H9 (cell line): Measurements from ENCODE around the gene UBE2E1. TPM values are rescaled to one million over a fixed set of nuclear protein-coding genes. Genes with fewer than 3 reads are reported as not detected.
A peak's percentile ranks its signal among the peaks of the same experiment; 100 is the strongest.

Experiments
- DNase-seq: peaks from one replicate; pipeline ENCODE4 v3.0.0-alpha.2; 2017
- H2AFZ ChIP-seq: one replicate; pipeline ENCODE4 v1.6.1; 2013; ENCODE audit warnings: mild to moderate bottlenecking, low read length, control low read depth, moderate library complexity
- H2AK5ac ChIP-seq: 2 replicates; pipeline ENCODE4 v1.6.1; 2013; ENCODE audit warnings: low read length, control low read depth, mixed read lengths; ENCODE audit not compliant: insufficient read length
- H2BK120ac ChIP-seq: one replicate; pipeline ENCODE4 v1.6.1; 2013; ENCODE audit warnings: low read depth, mild to moderate bottlenecking, low read length, control low read depth, inconsistent platforms; ENCODE audit not compliant: poor library complexity, severe bottlenecking
- H2BK12ac ChIP-seq: 2 replicates; pipeline ENCODE4 v1.6.1; 2013; ENCODE audit warnings: low read length, control low read depth, mixed read lengths, low read depth; ENCODE audit not compliant: insufficient read length
- H2BK15ac ChIP-seq: 2 replicates; pipeline ENCODE4 v1.6.1; 2013; ENCODE audit warnings: low read depth, low read length, control low read depth
- H2BK20ac ChIP-seq: one replicate; pipeline ENCODE4 v1.6.1; 2013; ENCODE audit warnings: low read depth, mild to moderate bottlenecking, low read length, control low read depth, inconsistent platforms; ENCODE audit not compliant: poor library complexity, severe bottlenecking
- H2BK5ac ChIP-seq: 2 replicates; pipeline ENCODE4 v1.6.1; 2013; ENCODE audit warnings: low read length, control low read depth, mixed read lengths; ENCODE audit not compliant: insufficient read length
- H3K14ac ChIP-seq: 2 replicates; pipeline ENCODE4 v1.6.1; 2013; ENCODE audit warnings: low read length, control low read depth; ENCODE audit not compliant: insufficient read depth
- H3K18ac ChIP-seq: 2 replicates; pipeline ENCODE4 v1.6.1; 2013; ENCODE audit warnings: low read depth, mild to moderate bottlenecking, mixed read lengths, low read length, control low read depth; ENCODE audit not compliant: insufficient read length
- H3K23ac ChIP-seq: 2 replicates; pipeline ENCODE4 v1.6.1; 2013; ENCODE audit warnings: low read length, control low read depth, mixed read lengths, low read depth; ENCODE audit not compliant: insufficient read length
- H3K23me2 ChIP-seq: 2 replicates; pipeline ENCODE4 v1.6.1; 2013; ENCODE audit warnings: low read depth, mild to moderate bottlenecking, mixed read lengths, low read length, control low read depth; ENCODE audit not compliant: insufficient read length, poor library complexity, severe bottlenecking
- H3K27ac ChIP-seq: 2 replicates; pipeline ENCODE4 v1.5.1; 2013; ENCODE audit warnings: low read length, control low read depth, mixed read lengths, low read depth; ENCODE audit not compliant: insufficient read length
- H3K27me3 ChIP-seq: 2 replicates; pipeline ENCODE4 v1.6.1; 2013; ENCODE audit warnings: low read length, control low read depth, inconsistent platforms; ENCODE audit not compliant: insufficient read depth
- H3K4ac ChIP-seq: 2 replicates; pipeline ENCODE4 v1.6.1; 2013; ENCODE audit warnings: low read depth, mild to moderate bottlenecking, control low read depth, inconsistent platforms, low read length, moderate library complexity
- H3K4me1 ChIP-seq: 2 replicates; pipeline ENCODE4 v1.6.1; 2013; ENCODE audit warnings: low read length, control low read depth, inconsistent platforms; ENCODE audit not compliant: insufficient read depth
- H3K4me2 ChIP-seq: 2 replicates; pipeline ENCODE4 v1.6.1; 2013; ENCODE audit warnings: low read length, control low read depth, mixed read lengths; ENCODE audit not compliant: insufficient read length, insufficient read depth
- H3K56ac ChIP-seq: 2 replicates; pipeline ENCODE4 v1.6.1; 2013; ENCODE audit warnings: low read depth, mild to moderate bottlenecking, mixed read lengths, low read length, control low read depth; ENCODE audit not compliant: insufficient read length
- H3K79me1 ChIP-seq: 2 replicates; pipeline ENCODE4 v1.6.1; 2013; ENCODE audit warnings: low read depth, mild to moderate bottlenecking, moderate library complexity, low read length, control low read depth, inconsistent platforms; ENCODE audit not compliant: insufficient read depth, poor library complexity, severe bottlenecking
- H3K79me2 ChIP-seq: 2 replicates; pipeline ENCODE4 v1.6.1; 2013; ENCODE audit warnings: low read length, control low read depth, inconsistent platforms; ENCODE audit not compliant: insufficient read depth
- H3K9ac ChIP-seq: 2 replicates; pipeline ENCODE4 v1.6.1; 2013; ENCODE audit warnings: low read length, control low read depth, mixed read lengths; ENCODE audit not compliant: insufficient read length; ENCODE audit errors: extremely low read depth
- H3K9me3 ChIP-seq: one replicate; pipeline ENCODE4 v1.6.1; 2013; ENCODE audit warnings: low read depth, low read length, inconsistent platforms; ENCODE audit not compliant: control insufficient read depth
- H3T11ph ChIP-seq: one replicate; pipeline ENCODE4 v1.6.1; 2013; ENCODE audit warnings: mild to moderate bottlenecking, low read length, control low read depth, inconsistent platforms
- H4K20me1 ChIP-seq: one replicate; pipeline ENCODE4 v1.6.1; 2013; ENCODE audit not compliant: control insufficient read depth, insufficient read length, insufficient read depth
- H4K5ac ChIP-seq: 2 replicates; pipeline ENCODE4 v1.6.1; 2013; ENCODE audit warnings: low read depth, mild to moderate bottlenecking, mixed read lengths, low read length, control low read depth; ENCODE audit not compliant: insufficient read length
- H4K8ac ChIP-seq: replicated peaks from 2 replicates; pipeline ENCODE4 v1.6.1; 2013; ENCODE audit warnings: low read length, control low read depth, mixed read lengths, low read depth; ENCODE audit not compliant: insufficient read length
- H4K91ac ChIP-seq: 2 replicates; pipeline ENCODE4 v1.6.1; 2013; ENCODE audit warnings: low read depth, mild to moderate bottlenecking, moderate library complexity, mixed read lengths, low read length, control low read depth; ENCODE audit not compliant: insufficient read length
- H3K27ac Mint-ChIP-seq, 3 experiments: 2 replicates in 2 of 3; 3 replicates in 1 of 3; pipeline ENCODE4 v1.8.0; 2020 to 2021; ENCODE audit warnings: mixed read lengths in 3 of 3, mild to moderate bottlenecking in 1 of 3, moderate library complexity in 1 of 3
- H3K27me3 Mint-ChIP-seq: 2 replicates; pipeline ENCODE4 v1.8.0; 2021; ENCODE audit warnings: low read depth, mild to moderate bottlenecking, moderate library complexity, mixed read lengths
- H3K36me3 Mint-ChIP-seq, 3 experiments: 2 replicates in 2 of 3; 3 replicates in 1 of 3; pipeline ENCODE4 v1.8.0; 2020 to 2021; ENCODE audit warnings: low read depth in 3 of 3, mixed read lengths in 3 of 3; ENCODE audit not compliant: insufficient read depth in 1 of 3
- H3K4me1 Mint-ChIP-seq, 2 experiments: 2 replicates each; pipeline ENCODE4 v1.8.0; 2020; ENCODE audit warnings: mixed read lengths in 2 of 2
- H3K4me3 Mint-ChIP-seq, 2 experiments: 2 replicates in 1 of 2; 3 replicates in 1 of 2; pipeline ENCODE4 v1.8.0; 2020 to 2021; ENCODE audit warnings: mild to moderate bottlenecking in 2 of 2, mixed read lengths in 2 of 2, moderate library complexity in 1 of 2
- H3K9me3 Mint-ChIP-seq, 2 experiments: 2 replicates in 1 of 2; 3 replicates in 1 of 2; pipeline ENCODE4 v1.8.0; 2020; ENCODE audit warnings: mild to moderate bottlenecking in 2 of 2, mixed read lengths in 2 of 2, moderate library complexity in 1 of 2
- CTCF ChIP-seq: fragments of 200-600 bp; sonication (generic); conservative IDR thresholded peaks from 3 replicates; pipeline ENCODE4 v1.8.0; 2021; ENCODE audit warnings: antibody characterized with exemption, mild to moderate bottlenecking
- WGBS: extraction: QIAGEN DNeasy Blood & Tissue Kit; methylation state at CpG from one replicate; pipeline ENCODE4 v1.1.7; 2013; ENCODE audit warnings: missing lambda C conversion rate, low lambda C conversion rate, mixed read lengths; ENCODE audit not compliant: insufficient read length; ENCODE audit errors: extremely low coverage; 5-methylcytosine and 5-hydroxymethylcytosine counted together
- total RNA-seq: library from RNA; stranded (reverse); gene quantifications from 2 replicates; pipeline ENCODE4 v1.2.1, GENCODE V29; 2021

UBE2E1 gene
- total RNA-seq, 1 experiment from 2014 or later, result 142 TPM

GRCh38 chr3:23840521-23840920, 34.8 kb downstream of the UBE2E1 start:
- Histone ChIP-seq H3K27me3 (no peaks in the 10 kb centered on the region), H3K14ac (no peak overlapping the region), H3T11ph (no peak overlapping the region), H4K5ac (no peak overlapping the region), H2AK5ac (no peak overlapping the region), H3K79me1 (peaks cover 5% of the 10 kb centered on the region), H3K23ac (no peak overlapping the region), H2BK12ac (no peak overlapping the region), H3K9me3 (no peaks in the 10 kb centered on the region), H4K20me1 (no peaks in the 10 kb centered on the region), H3K18ac (no peak overlapping the region), H2BK20ac (no peak overlapping the region), H3K79me2 (peaks cover 10% of the 10 kb centered on the region; the same call in 1 of the 2 replicates), H3K23me2 (no peaks in the 10 kb centered on the region), H3K56ac (no peak overlapping the region), H3K27ac (no peak overlapping the region), H2BK15ac (no peak overlapping the region; the same call in 1 of the 2 replicates), H3K4me2 (no peak overlapping the region), H3K4ac (no peak overlapping the region), H2AFZ (no peak overlapping the region), H3K4me1 (no peaks in the 10 kb centered on the region), H3K9ac (no peak overlapping the region), H4K8ac (no peak overlapping the region), H2BK5ac (no peak overlapping the region), H2BK120ac (no peak overlapping the region), H4K91ac (no peak overlapping the region)
- DNase-seq, result no peak
- peak overlapping the region; percentile 25 to 91 (median 86); a peak in 5 of 7 replicates for H3K27ac Mint-ChIP-seq
- TF ChIP-seq CTCF, result no peak
- no peaks in the 10 kb centered on the region for H3K36me3 Mint-ChIP-seq
- H3K27me3 Mint-ChIP-seq, result no peaks in the 10 kb centered on the region
- peaks cover 33 to 44% of the 10 kb centered on the region in 2 experiments for H3K4me1 Mint-ChIP-seq
- no peaks in the 10 kb centered on the region for H3K9me3 Mint-ChIP-seq
- H3K4me3 Mint-ChIP-seq, result no peak overlapping the region
- no CpG with 5 or more reads among the region's 5 CpGs for WGBS
